Measurements from ENCODE around the gene SLC43A3.

The SLC43A3 gene

GRCh38 chr11:57426439-57426928, 437 bp downstream of the SLC43A3 start:
- DNase-seq = no peak

- peak; percentile 22 for DNase-seq
Measured at GRCh38 chr11:57425565-57426438, 1.1 kb downstream of the SLC43A3 start.

GRCh38 chr11:57424792-57425564, 1.9 kb downstream of the SLC43A3 start:
- peak; percentile 93 for DNase-seq

GRCh38 chr11:57424137-57424791, 2.7 kb downstream of the SLC43A3 start:
- DNase-seq = no peak

- DNase-seq = no peak
Measured at GRCh38 chr11:57422669-57423068, 4.3 kb downstream of the SLC43A3 start.

GRCh38 chr11:57421805-57422204, 5.1 kb downstream of the SLC43A3 start:
- DNase-seq = no peak

GRCh38 chr11:57421066-57421465, 5.9 kb downstream of the SLC43A3 start:
- DNase-seq = no peak

GRCh38 chr11:57419146-57419545, 7.8 kb downstream of the SLC43A3 start:
- no peak for DNase-seq

GRCh38 chr11:57418131-57418530, 8.8 kb downstream of the SLC43A3 start:
- no peak for DNase-seq

GRCh38 chr11:57417056-57417455, 9.9 kb downstream of the SLC43A3 start:
- peak; percentile 8 for DNase-seq

- no peak for DNase-seq
Measured at GRCh38 chr11:57416436-57416835, 10.5 kb downstream of the SLC43A3 start.

- DNase-seq = no peak
Measured at GRCh38 chr11:57414612-57415212, 12.2 kb downstream of the SLC43A3 start.

GRCh38 chr11:57413681-57414080, 13.2 kb downstream of the SLC43A3 start:
- DNase-seq = no peak

GRCh38 chr11:57410287-57410686, 16.6 kb downstream of the SLC43A3 start:
- peak; percentile 86 for DNase-seq

GRCh38 chr11:57409321-57410100, 17.4 kb downstream of the SLC43A3 start:
- DNase-seq = no peak

GRCh38 chr11:57408771-57409170, 18.1 kb downstream of the SLC43A3 start:
- no peak for DNase-seq

- DNase-seq = no peak
Measured at GRCh38 chr11:57407941-57408475, 18.9 kb downstream of the SLC43A3 start.

- no peak for DNase-seq
Measured at GRCh38 chr11:57407010-57407920, 19.7 kb downstream of the SLC43A3 start.

GRCh38 chr11:57406337-57406904, 20.5 kb downstream of the SLC43A3 start:
- DNase-seq = no peak

GRCh38 chr11:57405271-57405860, 21.6 kb downstream of the SLC43A3 start:
- DNase-seq = no peak

Measured in fibroblast of skin of right biceps (primary cell).